ENCODE measurements around the gene SLC27A5. TPM values are rescaled to one million over a fixed set of nuclear protein-coding genes. Genes with fewer than 3 reads are reported as not detected.

The SLC27A5 gene
- total RNA-seq, 1 donor from 2014 or later: 14.8 TPM

GRCh38 chr19:58469241-58470013 is 42.4 kb downstream of the SLC27A5 start:
- no peak for DNase-seq (ENCODE audit: low read depth)
- TF ChIP-seq, protein P1, sequence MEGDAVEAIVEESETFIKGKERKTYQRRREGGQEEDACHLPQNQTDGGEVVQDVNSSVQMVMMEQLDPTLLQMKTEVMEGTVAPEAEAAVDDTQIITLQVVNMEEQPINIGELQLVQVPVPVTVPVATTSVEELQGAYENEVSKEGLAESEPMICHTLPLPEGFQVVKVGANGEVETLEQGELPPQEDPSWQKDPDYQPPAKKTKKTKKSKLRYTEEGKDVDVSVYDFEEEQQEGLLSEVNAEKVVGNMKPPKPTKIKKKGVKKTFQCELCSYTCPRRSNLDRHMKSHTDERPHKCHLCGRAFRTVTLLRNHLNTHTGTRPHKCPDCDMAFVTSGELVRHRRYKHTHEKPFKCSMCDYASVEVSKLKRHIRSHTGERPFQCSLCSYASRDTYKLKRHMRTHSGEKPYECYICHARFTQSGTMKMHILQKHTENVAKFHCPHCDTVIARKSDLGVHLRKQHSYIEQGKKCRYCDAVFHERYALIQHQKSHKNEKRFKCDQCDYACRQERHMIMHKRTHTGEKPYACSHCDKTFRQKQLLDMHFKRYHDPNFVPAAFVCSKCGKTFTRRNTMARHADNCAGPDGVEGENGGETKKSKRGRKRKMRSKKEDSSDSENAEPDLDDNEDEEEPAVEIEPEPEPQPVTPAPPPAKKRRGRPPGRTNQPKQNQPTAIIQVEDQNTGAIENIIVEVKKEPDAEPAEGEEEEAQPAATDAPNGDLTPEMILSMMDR (conservative IDR thresholded peaks at IDR 0.05; ENCODE audit: low read depth, low read length): no peak
- H3K4me3 ChIP-seq (ENCODE audit: low read depth, low read length): no peak overlapping the region

DNA sequence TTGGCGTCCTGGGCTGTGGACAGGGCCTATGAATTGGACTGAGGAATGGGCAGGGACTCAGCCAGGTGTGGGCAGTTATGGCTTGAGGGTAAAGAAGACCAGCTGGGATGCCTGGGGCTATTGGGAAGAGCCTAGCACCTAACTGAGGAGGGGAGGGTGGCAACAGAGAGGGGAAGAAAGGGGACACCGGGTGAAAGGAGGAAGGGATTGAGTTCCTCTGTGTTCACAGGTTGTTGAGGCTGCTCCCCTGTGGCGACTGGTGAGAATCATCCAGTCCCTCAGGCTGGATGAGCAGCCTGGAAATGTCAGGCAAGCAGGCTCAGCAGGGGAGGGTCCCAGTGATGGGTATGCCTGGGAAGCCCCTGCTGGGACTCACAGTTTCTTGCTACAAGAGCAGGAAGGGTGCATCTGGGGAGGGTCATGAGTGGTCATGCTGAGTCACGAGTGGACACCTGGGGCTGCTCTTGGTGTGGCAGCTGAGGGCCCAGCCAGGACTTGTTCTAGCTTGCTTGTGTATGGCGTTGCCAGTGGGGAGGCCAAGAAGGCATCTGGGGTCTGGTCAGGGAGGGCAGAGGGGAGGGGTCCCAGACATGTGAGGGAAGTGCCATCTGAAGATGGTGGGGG is 43.5 kb downstream of the SLC27A5 start:
- peak overlapping the region; percentile 96 for H3K4me3 ChIP-seq (ENCODE audit: low read depth, low read length)
- no peak for DNase-seq (ENCODE audit: low read depth)
- TF ChIP-seq, protein P1 (conservative IDR thresholded peaks at IDR 0.05; ENCODE audit: low read depth, low read length): peak; percentile 3

DNA sequence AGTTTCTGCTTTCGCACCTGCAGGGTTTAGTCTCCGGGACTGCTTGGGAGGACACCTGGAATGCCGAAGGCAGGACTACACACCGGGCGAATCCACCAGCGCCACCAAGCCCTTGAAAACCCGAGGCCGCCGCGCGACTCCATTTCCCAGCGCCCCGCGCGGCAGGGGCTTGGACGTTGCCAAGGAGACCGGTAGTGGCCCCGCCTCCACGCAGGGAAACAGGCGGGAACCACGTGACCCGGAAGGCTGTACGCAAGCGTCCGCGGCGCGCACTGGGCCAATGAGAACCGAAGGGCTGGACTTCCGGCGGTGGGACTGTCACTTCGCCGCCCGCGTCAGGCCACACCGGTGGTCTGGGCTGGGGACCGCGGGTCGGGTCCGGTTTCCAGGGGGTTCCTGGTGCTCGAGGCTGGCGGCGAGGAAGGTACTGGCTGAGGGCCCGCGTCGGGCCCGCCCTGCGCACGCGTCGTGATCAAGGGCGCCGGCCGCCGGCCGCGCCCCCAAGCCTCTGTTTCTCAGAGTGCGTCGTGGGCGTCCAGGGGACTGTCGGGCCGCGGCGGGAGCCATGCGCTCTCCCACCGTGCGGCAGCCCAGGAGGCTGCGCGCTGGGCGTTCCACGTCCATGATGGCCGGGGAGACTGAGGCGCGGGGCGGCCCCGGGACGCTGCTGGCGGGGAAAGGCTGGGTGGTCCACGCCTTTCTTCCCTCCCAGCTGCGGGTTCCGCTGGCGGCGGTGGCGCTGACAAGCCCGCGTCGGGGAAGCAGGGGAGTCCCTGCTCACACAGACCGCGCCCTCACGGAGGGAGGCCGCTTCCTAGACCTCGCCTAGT is 44.8 kb downstream of the SLC27A5 start, which contains the start of gene ZNF324:
Gene ZNF324, plus strand, starts transcription at position 321 of the 830 bp plus-strand sequence. CDS start 2,106 bp downstream, outside the sequence.
- DNase-seq (ENCODE audit: low read depth): no peak
- TF ChIP-seq, protein P1 (conservative IDR thresholded peaks at IDR 0.05; ENCODE audit: low read depth, low read length): no peak
- H3K4me3 ChIP-seq (ENCODE audit: low read depth, low read length): peak within 1 kb of the TSS; percentile 96

GRCh38 chr19:58466089-58466759 is 45.6 kb downstream of the SLC27A5 start:
- no peak for DNase-seq (ENCODE audit: low read depth)
- peak overlapping the region; percentile 96 for H3K4me3 ChIP-seq (ENCODE audit: low read depth, low read length)
- TF ChIP-seq, protein P1 (conservative IDR thresholded peaks at IDR 0.05; ENCODE audit: low read depth, low read length): no peak

DNA sequence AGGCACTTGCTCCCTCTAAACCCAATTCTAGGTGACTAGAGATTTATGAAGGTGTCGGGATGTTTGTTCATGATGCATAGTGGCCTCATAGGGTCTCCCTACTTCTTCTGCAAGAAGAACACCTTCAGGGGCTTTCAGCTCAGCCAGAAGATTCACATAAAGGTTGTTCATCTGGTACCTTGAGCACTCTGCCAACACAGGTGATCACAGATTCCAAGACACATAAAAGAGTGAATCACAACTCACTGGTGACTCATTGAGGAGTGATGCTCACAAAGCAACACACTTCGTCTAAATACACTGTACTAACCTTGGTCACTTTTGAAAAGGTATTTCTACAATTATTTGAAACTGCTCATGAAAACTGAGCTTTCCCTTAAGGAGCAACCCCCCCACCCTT is 51.8 kb downstream of the SLC27A5 start:
- no peak overlapping the region for H3K4me3 ChIP-seq (ENCODE audit: low read depth, low read length)
- TF ChIP-seq, protein P1 (conservative IDR thresholded peaks at IDR 0.05; ENCODE audit: low read depth, low read length): no peak
- DNase-seq (ENCODE audit: low read depth): no peak

GRCh38 chr19:58456111-58456510 is 55.7 kb downstream of the SLC27A5 start:
- TF ChIP-seq, protein P1 (conservative IDR thresholded peaks at IDR 0.05; ENCODE audit: low read depth, low read length): no peak
- H3K4me3 ChIP-seq (ENCODE audit: low read depth, low read length): no peak overlapping the region
- DNase-seq (ENCODE audit: low read depth): no peak
